CD14-positive monocyte (primary cell): Measurements from ENCODE around the gene SRR. TPM values are rescaled to one million over a fixed set of nuclear protein-coding genes. Genes with fewer than 3 reads are reported as not detected.
A peak's percentile ranks its signal among the peaks of the same experiment; 100 is the strongest.

Experiments
- DNase-seq, 3 donors: peaks; one replicate each; pipeline ENCODE4 v3.0.0-alpha.2; 2011 to 2022
- H2AFZ ChIP-seq: 2 replicates; pipeline ENCODE4 v1.6.0; 2012; ENCODE audit warnings: mild to moderate bottlenecking, low read depth, low read length, inconsistent platforms; ENCODE audit not compliant: insufficient read depth, poor library complexity, severe bottlenecking
- H3K27ac ChIP-seq, 2 donors: 1 replicate in 1 of 2; 2 replicates in 1 of 2; pipeline ENCODE4 v1.5.1; 2012 to 2013; ENCODE audit warnings: low read length in 2 of 2, control low read depth in 1 of 2, inconsistent platforms in 1 of 2, low read depth in 1 of 2, mild to moderate bottlenecking in 1 of 2
- H3K27me3 ChIP-seq, 2 donors: one replicate each; pipeline versions ENCODE4 v1.6.0 to v1.6.1; 2011 to 2013; ENCODE audit warnings: low read length in 2 of 2; ENCODE audit not compliant: control insufficient read depth in 2 of 2, insufficient read depth in 2 of 2
- H3K36me3 ChIP-seq, 2 donors: replicated peaks in 1 of 2; 1 replicate in 1 of 2; 2 replicates in 1 of 2; pipeline versions ENCODE4 v1.5.1 to v1.6.1; 2012 to 2013; ENCODE audit warnings: low read length in 2 of 2, control low read depth in 1 of 2, inconsistent platforms in 1 of 2, mild to moderate bottlenecking in 1 of 2; ENCODE audit not compliant: insufficient read depth in 2 of 2, control insufficient read depth in 1 of 2
- H3K4me1 ChIP-seq, 2 donors: 1 replicate in 1 of 2; 2 replicates in 1 of 2; pipeline versions ENCODE4 v1.5.1 to v1.6.1; 2012 to 2013; ENCODE audit warnings: low read length in 2 of 2, control low read depth in 1 of 2, inconsistent platforms in 1 of 2, mild to moderate bottlenecking in 1 of 2, moderate library complexity in 1 of 2; ENCODE audit not compliant: insufficient read depth in 2 of 2, control insufficient read depth in 1 of 2
- H3K4me2 ChIP-seq: replicated peaks from 2 replicates; pipeline ENCODE3; 2012; ENCODE audit warnings: low read length, moderate library complexity, mild to moderate bottlenecking; ENCODE audit not compliant: poor library complexity, severe bottlenecking; ENCODE audit errors: extremely low read depth
- H3K4me3 ChIP-seq, 3 experiments: fragments of 200-600 bp in 1 of 3; sonication (generic) in 1 of 3; replicated peaks in 1 of 3; 1 replicate in 2 of 3; 2 replicates in 1 of 3; pipeline ENCODE4 v1.5.1; 2011 to 2013; ENCODE audit warnings: low read length in 3 of 3, mild to moderate bottlenecking in 3 of 3, control low read depth in 2 of 3, low read depth in 2 of 3, inconsistent platforms in 1 of 3, moderate library complexity in 1 of 3
- H3K79me2 ChIP-seq: 2 replicates; pipeline ENCODE4 v1.6.0; 2012; ENCODE audit warnings: mild to moderate bottlenecking, control low read depth, inconsistent platforms, low read length, moderate library complexity; ENCODE audit not compliant: insufficient read depth
- H3K9ac ChIP-seq: 2 replicates; pipeline ENCODE4 v1.6.0; 2017; ENCODE audit warnings: low read length, mild to moderate bottlenecking; ENCODE audit not compliant: insufficient read depth, poor library complexity, severe bottlenecking
- H3K9me3 ChIP-seq, 2 donors: replicated peaks in 1 of 2; 1 replicate in 1 of 2; 2 replicates in 1 of 2; pipeline versions ENCODE4 v1.5.1 to v1.6.1; 2012 to 2013; ENCODE audit warnings: low read length in 2 of 2, control low read depth in 1 of 2; ENCODE audit not compliant: control insufficient read depth in 1 of 2, insufficient read depth in 1 of 2
- H4K20me1 ChIP-seq: 2 replicates; pipeline ENCODE4 v1.6.0; 2012; ENCODE audit warnings: mild to moderate bottlenecking, low read length, control low read depth, moderate library complexity; ENCODE audit not compliant: insufficient read depth
- H3K27ac Mint-ChIP-seq, 7 donors: one replicate each; pipeline ENCODE4 v1.8.0; 2020; ENCODE audit warnings: mild to moderate bottlenecking in 7 of 7, mixed read lengths in 7 of 7, moderate library complexity in 6 of 7, inconsistent platforms in 2 of 7
- H3K27me3 Mint-ChIP-seq, 3 donors: one replicate each; pipeline ENCODE4 v1.8.0; 2021 to 2022; ENCODE audit warnings: low read depth in 3 of 3, mild to moderate bottlenecking in 3 of 3, mixed read lengths in 3 of 3, moderate library complexity in 3 of 3, inconsistent platforms in 1 of 3
- H3K36me3 Mint-ChIP-seq, 2 donors: one replicate each; pipeline ENCODE4 v1.8.0; 2020; ENCODE audit warnings: mixed read lengths in 2 of 2, inconsistent platforms in 1 of 2, mild to moderate bottlenecking in 1 of 2
- H3K4me1 Mint-ChIP-seq: one replicate; pipeline ENCODE4 v1.8.0; 2020; ENCODE audit warnings: mild to moderate bottlenecking, mixed read lengths
- H3K4me3 Mint-ChIP-seq, 2 donors: one replicate each; pipeline ENCODE4 v1.8.0; 2020; ENCODE audit warnings: mild to moderate bottlenecking in 2 of 2, mixed read lengths in 2 of 2, moderate library complexity in 1 of 2
- H3K9me3 Mint-ChIP-seq, 7 donors: one replicate each; pipeline ENCODE4 v1.8.0; 2020 to 2022; ENCODE audit warnings: mixed read lengths in 7 of 7, mild to moderate bottlenecking in 6 of 7, moderate library complexity in 6 of 7, inconsistent platforms in 2 of 7
- CTCF ChIP-seq: fragments of 200-600 bp; IDR thresholded peaks from one replicate; pipeline ENCODE4 v1.8.0; 2022; ENCODE audit warnings: antibody characterized with exemption, mild to moderate bottlenecking
- WGBS: methylation state at CpG from one replicate; pipeline ENCODE4 v1.1.5; 2013; ENCODE audit warnings: missing lambda C conversion rate; ENCODE audit not compliant: insufficient coverage; 5-methylcytosine and 5-hydroxymethylcytosine counted together
- intact Hi-C, 2 donors: fragments of 100-400 bp; cut with micrococcal nuclease; formaldehyde crosslinking; loops; one replicate each; pipeline versions ENCODE4 v1.15.0 to v1.15.1; 2023
- polyA plus RNA-seq, 3 donors: library from polyadenylated mRNA; depleted of rRNA in 1 of 3; unstranded in 2 of 3; stranded (reverse) in 1 of 3; fragments of 300-500 nt in 2 of 3; fragments of >200 nt in 1 of 3; fragmentation: Illumina TruSeq in 2 of 3; gene quantifications; 1 replicate in 2 of 3; 2 replicates in 1 of 3; pipeline ENCODE4 v1.2.3, GENCODE V29; 2012 to 2021

Gene SRR
- polyA plus RNA-seq, 3 donors: 3.4 to 5.7 (median 3.7) TPM

GRCh38 chr17:2289878-2290478 is 13.8 kb upstream of the SRR start:
- Histone ChIP-seq H3K79me2 (no peaks in the 10 kb centered on the region), H3K4me3 (no peak overlapping the region), H3K27ac (no peak overlapping the region), H3K4me2 (no peak overlapping the region), H3K4me1 (no peaks in the 10 kb centered on the region), H2AFZ (no peak overlapping the region), H3K27me3 (no peaks in the 10 kb centered on the region), H4K20me1 (no peaks in the 10 kb centered on the region), H3K9me3 (no peaks in the 10 kb centered on the region), H3K36me3 (peaks cover 29 to 90% of the 10 kb centered on the region in 2 donors), H3K9ac (no peak overlapping the region)
- Mint-ChIP-seq H3K27ac (peak overlapping the region in 2 of 7 donors; percentile 15 to 63), H3K27me3 (peaks cover 0 to 2% (median 0%) of the 10 kb centered on the region in 3 donors), H3K4me1 (no peaks in the 10 kb centered on the region), H3K36me3 (peaks cover 70 to 92% of the 10 kb centered on the region in 2 donors), H3K4me3 (no peak overlapping the region), H3K9me3 (no peaks in the 10 kb centered on the region)
- WGBS: 20% methylated on average over 1 of the region's 5 CpGs
- intact Hi-C loops: loop anchor here in 1 of 2 donors (5.0 kb wide), 1 partner anchor 238 kb away; no protein-coding TSS in a partner anchor
- no peak for DNase-seq
- TF ChIP-seq CTCF: no peak

- H3K79me2 ChIP-seq: no peaks in the 10 kb centered on the region
- Mint-ChIP-seq H3K9me3 (no peaks in the 10 kb centered on the region), H3K27ac (no peak overlapping the region), H3K4me1 (no peaks in the 10 kb centered on the region), H3K27me3 (peaks cover 0 to 2% (median 0%) of the 10 kb centered on the region in 3 donors), H3K4me3 (no peak overlapping the region), H3K36me3 (peaks cover 83 to 93% of the 10 kb centered on the region in 2 donors)
- no peaks in the 10 kb centered on the region for H3K9me3 ChIP-seq
- H2AFZ ChIP-seq: no peak overlapping the region
- no peak overlapping the region for H3K4me2 ChIP-seq
- no peak overlapping the region for H3K27ac ChIP-seq
- intact Hi-C loops: loop anchor here in 1 of 2 donors (5.0 kb wide), 1 partner anchor 240 kb away; no protein-coding TSS in a partner anchor
- H3K4me1 ChIP-seq: no peaks in the 10 kb centered on the region
- DNase-seq: no peak
- 82% methylated on average over 1 of the region's 2 CpGs for WGBS
- no peak overlapping the region for H3K9ac ChIP-seq
- TF ChIP-seq CTCF: no peak
- no peak overlapping the region for H3K4me3 ChIP-seq
- H3K36me3 ChIP-seq: peaks cover 48 to 93% of the 10 kb centered on the region in 2 donors
- no peaks in the 10 kb centered on the region for H3K27me3 ChIP-seq
- H4K20me1 ChIP-seq: peaks cover 9% of the 10 kb centered on the region
These were observed 11.7 kb upstream of the SRR start for GRCh38 chr17:2292100-2292499.
